K562 (cell line): Measurements from ENCODE around the gene SDE2. TPM values are rescaled to one million over a fixed set of nuclear protein-coding genes. Genes with fewer than 3 reads are reported as not detected.

Source experiments
- ATAC-seq: fragments of 200-7000 bp; cut with Tn5 transposase; 3 replicates; pipeline ENCODE4 v1.9.1; 2020; ENCODE audit warnings: moderate library complexity
- BruUV-seq: library from RNA; stranded (reverse); fragments of 400-500 nt; replicated peaks from 2 replicates; lab custom pipeline; 2021; lab: Mats Ljungman, UMichigan
- CTCF ChIA-PET: fragments of 300-600 bp; formaldehyde crosslinking; extraction: SDS; loops from one replicate; lab custom pipeline; 2021; ENCODE audit warnings: low intra/inter-chr PET ratio; lab: Yijun Ruan, JAX
- POLR2A ChIA-PET: fragments of 300-600, 350-650 bp; sonication (Branson Sonifier 250); formaldehyde crosslinking; extraction: SDS; loops from one replicate; lab custom pipeline; 2021; ENCODE audit warnings: antibody characterized with exemption, inconsistent platforms; lab: Yijun Ruan, JAX
- DNase-seq, 4 experiments: peaks; one replicate each; pipeline versions ENCODE4 v3.0.0 to v3.0.0-alpha.2; 2011 to 2018; ENCODE audit warnings: low spot score in 3 of 4, mixed read lengths in 3 of 4; ENCODE audit errors: extremely low read depth in 1 of 4
- FAIRE-seq: peaks from 2 replicates; lab custom pipeline; 2011; peaks lifted over from hg19 to GRCh38; lab: Jason Lieb, UNC
- H2AFZ ChIP-seq: 2 replicates; pipeline ENCODE4 v1.6.0; 2011; ENCODE audit warnings: low read depth, low read length, control low read depth, inconsistent platforms
- H3K27ac ChIP-seq: fragments of 200-600 bp; 3 replicates; pipeline ENCODE4 v1.8.0; 2011; ENCODE audit warnings: low read depth, mild to moderate bottlenecking, control low read depth, inconsistent platforms, low read length, moderate library complexity, mixed read lengths; ENCODE audit errors: extremely low read depth
- H3K27me3 ChIP-seq, 2 experiments: fragments of 300-600 bp in 1 of 2; 2 replicates in 1 of 2; 3 replicates in 1 of 2; pipeline versions ENCODE4 v1.6.0 to v1.8.0; 2011; ENCODE audit warnings: inconsistent platforms in 2 of 2, low read length in 2 of 2, mild to moderate bottlenecking in 1 of 2, mixed read lengths in 1 of 2, moderate library complexity in 1 of 2; ENCODE audit not compliant: control insufficient read depth in 2 of 2, insufficient read depth in 2 of 2
- H3K36me3 ChIP-seq: fragments of 300-600 bp; 3 replicates; pipeline ENCODE4 v1.8.0; 2011; ENCODE audit warnings: mild to moderate bottlenecking, low read length, inconsistent platforms; ENCODE audit not compliant: control insufficient read depth, insufficient read depth
- H3K4me1 ChIP-seq, 2 experiments: fragments of 200-600 bp in 1 of 2; replicated peaks in 1 of 2; 2 replicates in 1 of 2; 3 replicates in 1 of 2; pipeline versions ENCODE4 v1.5.1 to v1.8.0; 2011; ENCODE audit warnings: inconsistent platforms in 2 of 2, low read length in 2 of 2, mild to moderate bottlenecking in 1 of 2, mixed read lengths in 1 of 2, moderate library complexity in 1 of 2; ENCODE audit not compliant: control insufficient read depth in 2 of 2, insufficient read depth in 2 of 2
- H3K4me2 ChIP-seq: 2 replicates; pipeline ENCODE4 v1.6.1; 2011; ENCODE audit warnings: low read length, control low read depth, inconsistent platforms, mixed read lengths; ENCODE audit not compliant: insufficient read depth
- H3K4me3 ChIP-seq: fragments of 200-600 bp; sonication (generic), shearing (Covaris generic); 2 replicates; pipeline ENCODE4 v1.5.1; 2016; ENCODE audit warnings: control low read depth, inconsistent platforms
- H3K79me2 ChIP-seq: fragments of 200-600 bp; 3 replicates; pipeline ENCODE4 v1.8.0; 2011; ENCODE audit warnings: low read length, inconsistent platforms; ENCODE audit not compliant: control insufficient read depth, insufficient read depth
- H3K9ac ChIP-seq, 2 experiments: 2 replicates each; pipeline versions ENCODE4 v1.6.0 to v1.6.1; 2011; ENCODE audit warnings: low read depth in 2 of 2, low read length in 2 of 2, control low read depth in 1 of 2, inconsistent platforms in 1 of 2, mild to moderate bottlenecking in 1 of 2, mixed read lengths in 1 of 2; ENCODE audit not compliant: insufficient read depth in 1 of 2
- H3K9me1 ChIP-seq: one replicate; pipeline ENCODE4 v1.6.0; 2011; ENCODE audit warnings: inconsistent platforms, mild to moderate bottlenecking, low read length, moderate library complexity; ENCODE audit not compliant: control insufficient read depth, insufficient read depth
- H3K9me3 ChIP-seq: replicated peaks from 2 replicates; pipeline ENCODE4 v1.5.1; 2011; ENCODE audit warnings: low read depth, low read length, inconsistent platforms; ENCODE audit not compliant: control insufficient read depth, insufficient read depth
- H4K20me1 ChIP-seq: replicated peaks from 2 replicates; pipeline ENCODE4 v1.6.1; 2011; ENCODE audit warnings: low read length, inconsistent platforms, mixed read lengths; ENCODE audit not compliant: control insufficient read depth, insufficient read depth
- BMI1 ChIP-seq: fragments of 150-350 bp; IDR thresholded peaks from 2 replicates; pipeline ENCODE4 v1.6.1; 2014; ENCODE audit warnings: low read length
- PHTF2 ChIP-seq: fragments of 250-450 bp; sonication (Bioruptor Pico); IDR thresholded peaks from 2 replicates; pipeline ENCODE4 v1.5.0; 2021; ENCODE audit warnings: mild to moderate bottlenecking
- POLR2G ChIP-seq: fragments of 200-400 bp; formaldehyde crosslinking; IDR thresholded peaks from 2 replicates; pipeline ENCODE4 v1.6.1; 2017; ENCODE audit warnings: low read depth, mild to moderate bottlenecking, antibody characterized with exemption, low read length, moderate library complexity
- SPI1 ChIP-seq: IDR thresholded peaks from 2 replicates; pipeline ENCODE4 v1.6.1; 2011; ENCODE audit warnings: low read depth, low read length, control low read depth, borderline replicate concordance
- WGBS: fragments of 100-300 bp; shearing (Covaris generic); methylation state at CpG from one replicate; pipeline ENCODE4 v1.1.6; 2016; ENCODE audit warnings: low coverage, mixed read lengths; ENCODE audit not compliant: insufficient coverage; ENCODE audit errors: missing lambda C conversion rate; 5-methylcytosine and 5-hydroxymethylcytosine counted together
- in situ Hi-C: fragments of 300-500 bp; cut with MboI; formaldehyde crosslinking; loops from 4 replicates; pipeline ENCODE4 v1.15.0; 2018; ENCODE audit warnings: inconsistent platforms, mixed read lengths
- intact Hi-C: fragments of 100-400 bp; cut with micrococcal nuclease; formaldehyde crosslinking; loops from 2 replicates; pipeline ENCODE4 v1.14.2; 2022
- polyA plus RNA-seq, 8 experiments: library from polyadenylated mRNA; depleted of rRNA in 4 of 8; stranded (reverse) in 5 of 8; unstranded in 3 of 8; fragments of >200 nt; fragmentation: Nextera tagmentation in 2 of 8; fragmentation: Illumina TruSeq in 1 of 8; extraction: Ambion mirVana in 2 of 8; extraction: Trizol in 1 of 8; gene quantifications; 2 replicates each; pipeline versions ENCODE4 v1.2.1 to v1.2.3, GENCODE V29; 2011 to 2014; ENCODE audit warnings: inconsistent platforms in 1 of 8, missing spikeins in 1 of 8
- total RNA-seq, 7 experiments: library from RNA; depleted of rRNA in 6 of 7; stranded (reverse); fragments of >200 nt in 6 of 7; fragmentation: Illumina TruSeq in 2 of 7; extraction: Trizol in 2 of 7; gene quantifications; 2 replicates each; pipeline versions ENCODE4 v1.2.1 to v1.2.3, GENCODE V29; 2011 to 2021; ENCODE audit warnings: low replicate concordance in 1 of 7
- TF ChIP-seq, protein P1 (sequence below), 2 experiments: IDR thresholded peaks; 2 replicates each; pipeline ENCODE4 v1.6.1; 2012; ENCODE audit warnings: improper control_type of control experiment in 2 of 2, low read depth in 2 of 2, low read length in 2 of 2, borderline replicate concordance in 1 of 2

SDE2 gene
- total and polyA plus RNA-seq, 9 of the 15 experiments (the other 6 are each of a cell fraction or from before 2014, with no cell fraction given), result 14.3 to 62.3 (median 46.0) TPM

- WGBS, result 67% methylated on average over 1 of the region's 1 CpG
- no peaks in the 10 kb centered on the region for H4K20me1 ChIP-seq
- ChIA-PET POLR2A (interaction anchor here (0.6 to 1.7 kb wide), 3 partner anchors 12 to 246 kb away, joined by 3 to 7 read pairs (median 3); partner anchors contain the start of gene H3-3A), CTCF (no interaction called here)
- ATAC-seq (no peak), FAIRE-seq (no peak), DNase-seq (no peak)
- H3K9me3 ChIP-seq, result no peaks in the 10 kb centered on the region
- H3K4me2 ChIP-seq, result no peak overlapping the region
- H3K4me3 ChIP-seq, result no peak overlapping the region
- H3K79me2 ChIP-seq, result no peaks in the 10 kb centered on the region
- no peak overlapping the region for H3K9ac ChIP-seq
- BruUV-seq, result no TSS peak
- in situ Hi-C loops (no loop called here), intact Hi-C loops (no loop called here)
- H2AFZ ChIP-seq, result no peak overlapping the region
- no peaks in the 10 kb centered on the region for H3K36me3 ChIP-seq
- TF ChIP-seq POLR2G, result no peak
- TF ChIP-seq BMI1, result no peak
- no peaks in the 10 kb centered on the region for H3K27me3 ChIP-seq
- no peak overlapping the region for H3K27ac ChIP-seq
- no peaks in the 10 kb centered on the region for H3K4me1 ChIP-seq
- H3K9me1 ChIP-seq, result no peaks in the 10 kb centered on the region
Observed at GRCh38 chr1:226048886-226049285, 49.7 kb upstream of the SDE2 start.

- CTCF ChIA-PET, result interaction anchor here (0.6 kb wide), 1 partner anchor 40 kb away, joined by 4 read pairs; no protein-coding TSS in a partner anchor
- peak; percentile 75; the same call in 1 of the 2 replicates for TF ChIP-seq SPI1
- TF ChIP-seq, protein P1, sequence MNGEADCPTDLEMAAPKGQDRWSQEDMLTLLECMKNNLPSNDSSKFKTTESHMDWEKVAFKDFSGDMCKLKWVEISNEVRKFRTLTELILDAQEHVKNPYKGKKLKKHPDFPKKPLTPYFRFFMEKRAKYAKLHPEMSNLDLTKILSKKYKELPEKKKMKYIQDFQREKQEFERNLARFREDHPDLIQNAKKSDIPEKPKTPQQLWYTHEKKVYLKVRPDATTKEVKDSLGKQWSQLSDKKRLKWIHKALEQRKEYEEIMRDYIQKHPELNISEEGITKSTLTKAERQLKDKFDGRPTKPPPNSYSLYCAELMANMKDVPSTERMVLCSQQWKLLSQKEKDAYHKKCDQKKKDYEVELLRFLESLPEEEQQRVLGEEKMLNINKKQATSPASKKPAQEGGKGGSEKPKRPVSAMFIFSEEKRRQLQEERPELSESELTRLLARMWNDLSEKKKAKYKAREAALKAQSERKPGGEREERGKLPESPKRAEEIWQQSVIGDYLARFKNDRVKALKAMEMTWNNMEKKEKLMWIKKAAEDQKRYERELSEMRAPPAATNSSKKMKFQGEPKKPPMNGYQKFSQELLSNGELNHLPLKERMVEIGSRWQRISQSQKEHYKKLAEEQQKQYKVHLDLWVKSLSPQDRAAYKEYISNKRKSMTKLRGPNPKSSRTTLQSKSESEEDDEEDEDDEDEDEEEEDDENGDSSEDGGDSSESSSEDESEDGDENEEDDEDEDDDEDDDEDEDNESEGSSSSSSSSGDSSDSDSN (IDR thresholded peaks at IDR 0.05; ENCODE audit: borderline replicate concordance in 1 of 2, low read depth in 2 of 2, low read length in 2 of 2), result no peak
- no peak for TF ChIP-seq PHTF2 (CRISPR knock-in tag)
- in situ Hi-C loops, result no loop called here
Observed at GRCh38 chr1:226047495-226047894, 48.4 kb upstream of the SDE2 start.

More at GRCh38 chr1:226047495-226047894, 48.4 kb upstream of the SDE2 start:
- 7% methylated on average over 1 of the region's 1 CpG for WGBS
- Histone ChIP-seq H3K4me2 (no peak overlapping the region), H3K9me1 (no peaks in the 10 kb centered on the region), H3K79me2 (no peaks in the 10 kb centered on the region), H3K27ac (no peak overlapping the region), H3K27me3 (no peaks in the 10 kb centered on the region), H3K36me3 (no peaks in the 10 kb centered on the region), H3K9me3 (no peaks in the 10 kb centered on the region), H2AFZ (peak overlapping the region; percentile 12; the same call in 1 of the 2 replicates), H3K4me3 (no peak overlapping the region), H3K4me1 (no peaks in the 10 kb centered on the region), H3K9ac (no peak overlapping the region), H4K20me1 (no peaks in the 10 kb centered on the region)
- intact Hi-C loops, result no loop called here
- DNase-seq (no peak), FAIRE-seq (no peak), ATAC-seq (peak; percentile 43; the same call in 2 of the 3 replicates)
- POLR2A ChIA-PET, result interaction anchor here (0.9 to 3.5 kb wide), 6 partner anchors 9 to 138 kb away, joined by 3 to 13 read pairs (median 4); partner anchors contain the start of gene H3-3A
- no TSS peak for BruUV-seq
